Stimulated activated CD4-positive, alpha-beta T cell treated with anti-CD3 and anti-CD28 coated beads, TNF-alpha, amount 100 ng/mL, for 1 hour (primary cell): ENCODE data around the gene BCAS2.

Experiments
- DNase-seq, 3 donors: peaks; one replicate each; pipeline ENCODE4 v3.0.0-alpha.2; 2020; ENCODE audit warnings: low read depth in 3 of 3, low spot score in 1 of 3

The BCAS2 gene

DNA sequence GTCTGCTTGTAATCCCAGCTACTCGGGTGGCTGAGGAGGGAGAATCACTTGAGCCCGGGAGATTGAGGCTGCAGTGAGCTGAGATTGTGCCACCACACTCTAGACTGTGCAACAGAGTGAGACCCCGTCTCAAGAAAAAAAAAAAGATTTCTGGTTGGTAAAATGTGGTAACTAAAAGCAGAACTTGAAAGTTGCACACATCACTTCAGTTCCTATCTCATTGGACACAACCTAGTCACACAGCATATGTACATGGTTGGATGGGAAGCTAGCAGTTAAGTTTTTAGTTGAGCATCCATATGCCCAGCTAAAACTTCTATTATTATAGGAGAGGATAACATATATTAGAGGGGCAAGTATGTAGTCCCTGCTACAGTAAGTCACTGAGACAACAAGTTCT lies 22.1 kb downstream of the BCAS2 start:
- DNase-seq: no peak

DNA sequence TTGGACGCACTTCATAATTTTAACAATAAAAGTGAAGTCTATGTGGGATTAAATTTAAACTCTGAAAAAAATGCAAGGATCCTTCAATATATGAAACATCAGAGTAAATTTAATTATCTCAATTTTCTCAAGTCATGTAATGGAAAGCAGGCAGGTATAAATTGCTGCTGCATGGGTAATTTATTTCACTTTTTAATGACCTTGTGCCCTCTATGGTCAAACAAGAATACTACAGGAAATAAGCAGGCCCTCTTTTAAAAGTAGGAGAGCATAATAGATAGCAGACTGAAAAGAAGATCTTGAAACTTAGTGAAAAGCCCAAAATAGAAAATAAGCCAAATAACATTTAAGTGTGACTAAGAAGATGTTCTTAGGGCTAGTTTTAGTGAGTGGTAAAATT lies 22.9 kb downstream of the BCAS2 start:
- DNase-seq: no peak

DNA sequence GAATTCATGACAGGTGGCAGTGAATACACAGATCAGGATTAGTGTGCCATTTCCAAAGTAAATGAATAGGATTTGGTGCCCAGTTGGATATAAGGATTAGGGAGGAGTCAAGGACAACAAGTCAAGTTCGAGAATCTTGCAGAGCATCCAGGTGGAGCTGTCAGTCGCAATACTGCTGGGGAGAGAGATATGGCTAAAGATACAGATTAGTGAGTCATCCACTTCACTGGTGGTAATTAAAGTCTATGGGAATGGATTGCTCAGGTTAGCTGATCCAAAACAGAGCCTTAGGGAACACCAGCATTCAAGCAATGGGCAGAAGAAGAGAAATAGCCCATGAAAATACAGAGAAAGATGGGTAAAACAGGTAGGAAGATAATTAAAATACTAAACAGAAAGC lies 26.8 kb downstream of the BCAS2 start:
- no peak for DNase-seq

DNA sequence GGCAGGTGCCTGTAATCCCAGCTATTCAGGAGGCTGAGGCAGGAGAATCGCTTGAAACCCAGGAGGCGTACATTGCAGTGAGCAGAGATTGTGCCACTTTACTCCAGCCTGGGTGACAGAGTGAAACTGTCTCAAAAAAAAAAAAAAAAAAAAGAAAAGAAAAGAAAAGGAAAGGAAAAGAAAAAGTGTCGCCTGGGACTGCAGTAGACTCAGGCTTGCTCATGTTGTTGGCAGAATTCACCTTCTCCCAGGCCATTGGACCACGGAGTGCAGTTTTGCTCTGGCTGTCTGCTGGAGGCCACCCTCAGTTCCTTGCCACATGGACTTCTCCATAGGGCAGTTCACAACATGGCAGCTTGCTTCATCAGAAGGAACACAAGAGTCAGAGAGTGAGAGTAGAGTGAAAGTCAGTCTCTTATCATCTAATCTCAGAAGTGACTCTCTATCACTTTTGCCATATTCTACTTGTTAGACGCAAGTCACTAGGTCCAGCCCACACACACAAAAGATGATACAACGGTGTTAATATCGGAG lies 29.2 kb downstream of the BCAS2 start:
- no peak for DNase-seq

DNA sequence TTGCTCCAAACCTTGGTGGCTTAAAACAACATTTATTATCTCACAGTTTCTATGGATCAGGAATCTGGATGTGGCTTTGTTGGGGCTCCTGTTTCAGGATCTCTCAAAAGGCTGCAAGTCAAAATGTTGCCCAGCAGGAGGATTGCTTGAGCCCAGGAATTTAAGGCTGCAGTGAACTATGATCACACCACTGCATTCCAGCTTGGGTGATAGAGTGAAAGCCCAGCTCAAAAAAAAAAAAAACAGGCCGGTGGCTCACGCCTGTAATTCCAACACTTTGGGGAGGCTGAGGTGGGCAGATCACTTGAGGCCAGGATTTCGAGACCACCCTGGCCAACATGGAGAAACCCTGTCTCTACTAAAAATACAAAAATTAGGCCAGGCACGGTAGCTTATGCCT lies 30.0 kb downstream of the BCAS2 start:
- DNase-seq: no peak

DNA sequence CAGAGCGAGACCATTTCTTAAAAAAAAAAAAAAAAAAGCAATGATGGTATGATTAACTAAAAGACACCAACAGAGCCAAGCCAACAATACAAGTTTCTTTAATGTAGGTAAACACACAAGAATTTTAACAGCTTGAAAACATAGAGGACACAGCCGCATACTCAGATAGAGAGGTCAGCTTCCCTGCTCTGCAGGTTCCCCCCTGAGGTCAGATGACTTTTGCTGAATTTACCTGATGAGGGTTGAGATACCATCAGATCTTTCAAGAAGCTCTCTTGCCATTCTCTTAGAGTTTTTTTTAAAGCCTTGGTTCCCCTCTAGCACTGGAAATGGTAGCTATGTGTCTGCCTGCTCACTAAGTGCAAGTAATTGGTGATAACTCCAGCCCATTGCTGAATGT lies 31.1 kb downstream of the BCAS2 start:
- DNase-seq: no peak

DNA sequence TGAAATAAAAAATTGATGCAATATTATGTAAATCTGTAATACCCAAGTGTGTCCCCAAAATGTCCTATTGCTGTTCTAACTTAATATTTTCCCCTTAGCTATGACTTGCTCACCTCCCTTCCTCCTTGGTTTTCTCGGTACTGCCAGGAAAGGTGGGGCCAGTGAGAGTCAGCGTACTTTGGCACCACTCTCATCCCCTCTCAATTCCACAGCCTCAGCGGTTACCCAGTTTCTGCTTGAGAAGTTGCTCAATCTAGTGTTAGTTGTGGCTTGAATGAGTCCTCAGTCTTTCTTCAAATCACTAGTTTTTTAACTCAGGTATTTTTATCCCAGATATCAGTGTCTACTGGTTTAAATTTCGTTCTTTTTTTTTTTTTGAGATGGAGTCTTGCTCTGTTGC lies 32.3 kb downstream of the BCAS2 start:
- DNase-seq: no peak

DNA sequence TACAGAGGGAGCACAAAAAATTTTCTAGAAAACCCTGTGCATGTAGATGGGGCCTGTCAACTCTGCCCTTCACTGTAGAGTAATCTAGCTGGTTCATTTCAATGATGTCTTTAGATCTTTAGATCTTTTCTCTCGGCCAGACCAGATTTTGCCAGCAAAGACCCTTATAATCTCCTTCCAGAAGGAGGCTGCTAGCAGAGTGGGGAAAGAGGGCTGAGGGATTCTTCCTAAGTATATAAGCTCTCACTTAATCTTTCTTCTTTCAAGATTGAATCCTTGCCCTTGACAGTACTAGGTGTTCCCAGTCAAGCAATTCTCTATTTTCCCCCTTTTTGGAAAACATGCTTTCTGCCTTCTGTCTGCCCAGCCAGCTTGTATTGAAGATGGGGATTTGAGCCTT lies 34.3 kb downstream of the BCAS2 start:
- no peak for DNase-seq

DNA sequence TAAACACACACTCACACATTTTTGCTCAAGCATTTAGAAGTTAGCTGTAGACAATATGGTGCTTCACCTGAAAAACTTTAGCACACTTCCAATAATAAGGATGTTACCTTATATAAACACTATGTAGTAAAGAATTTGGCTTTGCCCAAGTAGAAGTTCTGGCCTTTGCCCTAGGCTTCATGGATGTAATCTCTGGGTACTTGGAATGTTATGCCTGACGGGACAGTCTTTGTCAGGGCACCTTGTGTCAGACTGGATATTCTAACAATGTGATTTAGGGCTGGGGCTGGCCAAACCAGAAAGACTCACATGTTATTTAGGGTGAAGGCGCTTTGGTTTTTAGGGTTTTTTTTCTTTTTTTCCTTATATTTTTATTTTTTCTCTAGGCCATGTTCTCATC lies 35.6 kb downstream of the BCAS2 start:
- no peak for DNase-seq

DNA sequence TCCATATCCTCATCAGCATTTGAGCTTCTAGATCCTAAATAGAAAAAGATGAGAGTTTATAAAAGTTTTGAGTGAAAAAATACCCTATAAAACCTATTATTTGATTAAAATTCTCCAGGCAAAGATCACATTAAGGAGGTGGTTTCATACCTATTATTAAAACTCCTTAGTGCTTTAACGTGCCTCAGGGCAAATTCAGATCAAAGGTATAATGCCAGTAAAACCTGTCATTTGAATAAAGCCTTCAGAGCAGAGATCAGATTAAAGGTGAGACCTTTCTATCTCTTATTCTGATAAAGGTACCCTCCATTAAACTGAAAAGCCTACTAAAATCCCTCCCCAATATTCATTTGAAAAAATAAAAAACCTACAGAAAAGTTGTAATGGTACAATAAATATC lies 36.1 kb downstream of the BCAS2 start:
- DNase-seq: no peak

DNA sequence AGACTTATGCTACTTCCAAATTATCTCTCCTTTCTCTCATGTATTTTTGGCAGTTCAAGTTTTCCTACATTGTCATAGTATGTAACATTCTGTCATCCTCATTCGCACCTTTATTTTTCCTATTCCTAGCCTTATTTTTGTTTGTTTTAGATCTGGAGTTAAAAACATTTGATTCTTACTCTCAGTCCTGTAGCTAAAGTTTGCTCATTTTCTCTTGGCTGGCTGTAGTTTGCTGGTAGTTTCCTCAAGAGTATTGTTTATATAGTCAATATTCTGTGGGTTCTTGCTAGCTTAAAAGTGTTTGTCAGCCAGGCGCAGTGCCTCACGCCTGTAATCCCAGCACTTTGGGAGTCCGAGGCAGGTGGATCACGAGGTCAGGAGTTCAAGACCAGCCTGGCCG lies 40.6 kb downstream of the BCAS2 start:
- DNase-seq: no peak

DNA sequence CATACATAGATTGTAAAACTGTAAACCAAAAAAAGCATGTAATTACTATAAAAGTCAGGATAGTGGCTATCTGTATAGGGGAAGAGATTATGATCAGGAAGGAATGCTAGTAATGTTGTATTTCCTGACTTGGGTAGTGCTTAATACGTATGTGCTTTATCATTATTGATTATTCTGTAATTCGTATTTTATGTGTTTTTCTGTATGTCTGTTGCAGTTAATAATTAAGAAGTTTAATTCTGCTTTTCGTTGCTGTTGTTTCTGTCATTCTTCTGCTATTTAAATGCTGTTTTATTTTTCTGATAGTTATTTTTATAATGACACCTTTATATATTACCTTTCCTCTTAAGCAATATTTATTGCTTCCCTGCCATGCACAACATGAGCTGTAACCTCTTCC lies 41.1 kb downstream of the BCAS2 start:
- no peak for DNase-seq

DNA sequence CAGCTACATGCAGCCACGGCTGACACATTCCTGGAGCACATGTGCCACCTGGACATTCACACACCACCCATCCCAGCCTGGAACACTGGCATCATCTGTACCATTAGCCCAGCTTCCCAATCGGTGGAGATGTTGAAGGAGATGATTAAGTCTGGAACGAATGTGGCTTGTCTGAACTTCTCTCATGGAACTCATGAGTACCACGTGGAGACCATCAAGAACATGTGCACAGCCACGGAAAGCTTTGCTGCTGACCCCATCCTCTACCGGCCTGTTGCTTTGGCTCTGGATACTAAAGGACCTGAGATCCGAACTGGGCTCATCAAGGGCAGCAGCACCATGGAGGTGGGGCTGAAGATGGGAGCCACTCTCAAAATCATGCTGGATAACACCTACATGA lies 45.4 kb downstream of the BCAS2 start:
- DNase-seq: no peak

DNA sequence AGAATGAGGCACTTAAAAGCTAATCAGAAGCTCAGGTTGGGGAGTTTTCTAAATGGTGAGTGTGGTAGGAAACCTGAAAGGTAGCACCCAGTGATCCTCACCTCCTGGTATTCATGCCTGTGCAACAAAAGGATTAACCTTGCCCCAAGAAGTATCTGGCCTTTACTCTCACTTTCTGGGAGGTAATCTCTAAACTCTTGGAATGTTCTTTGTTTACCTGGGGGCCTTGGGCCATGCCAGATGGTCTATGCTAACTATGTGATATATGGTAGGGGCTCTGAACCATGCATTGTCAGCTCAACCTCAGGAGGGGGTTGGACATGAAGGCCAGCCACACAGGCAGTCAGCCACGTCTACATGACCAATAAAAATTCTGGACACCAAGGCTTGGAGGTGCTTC lies 46.0 kb downstream of the BCAS2 start:
- no peak for DNase-seq

DNA sequence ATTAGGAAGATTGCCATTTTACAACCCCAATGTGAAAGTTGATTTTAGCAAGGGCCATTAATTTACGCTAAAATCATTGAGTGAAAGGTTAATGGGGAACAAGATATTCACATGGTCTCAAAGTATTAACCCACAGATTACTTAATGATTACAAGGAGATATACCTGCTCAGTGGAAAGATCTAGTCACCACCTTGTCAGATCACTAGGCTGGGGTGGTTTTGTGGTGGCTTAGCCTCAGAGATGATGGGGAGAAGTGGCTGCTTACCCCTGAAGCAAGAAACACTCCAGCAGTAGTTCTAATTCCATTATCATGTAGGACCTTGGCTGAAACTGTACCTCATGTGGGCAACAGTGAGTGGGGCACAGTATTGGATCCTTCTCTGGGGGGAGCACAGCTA lies 50.3 kb downstream of the BCAS2 start:
- DNase-seq: no peak

DNA sequence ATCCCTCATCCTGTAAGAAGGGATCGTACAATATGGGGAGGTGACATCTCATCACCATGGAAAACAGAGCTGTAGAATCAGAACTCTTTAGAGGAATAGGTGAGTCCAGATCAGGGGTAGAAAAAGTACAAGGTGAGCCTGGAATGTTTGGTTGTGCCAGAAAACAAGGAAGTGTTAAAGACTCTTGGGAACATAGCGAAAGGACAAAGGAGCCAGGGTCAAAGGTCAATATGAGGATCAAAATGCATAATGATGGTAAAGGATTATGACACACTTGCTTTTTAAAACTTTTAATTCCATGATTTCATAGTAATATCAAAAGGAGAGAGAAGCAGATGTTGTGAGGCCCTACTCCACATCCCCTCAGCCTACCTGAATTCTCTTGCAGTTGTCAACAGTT lies 51.2 kb downstream of the BCAS2 start:
- DNase-seq: no peak

DNA sequence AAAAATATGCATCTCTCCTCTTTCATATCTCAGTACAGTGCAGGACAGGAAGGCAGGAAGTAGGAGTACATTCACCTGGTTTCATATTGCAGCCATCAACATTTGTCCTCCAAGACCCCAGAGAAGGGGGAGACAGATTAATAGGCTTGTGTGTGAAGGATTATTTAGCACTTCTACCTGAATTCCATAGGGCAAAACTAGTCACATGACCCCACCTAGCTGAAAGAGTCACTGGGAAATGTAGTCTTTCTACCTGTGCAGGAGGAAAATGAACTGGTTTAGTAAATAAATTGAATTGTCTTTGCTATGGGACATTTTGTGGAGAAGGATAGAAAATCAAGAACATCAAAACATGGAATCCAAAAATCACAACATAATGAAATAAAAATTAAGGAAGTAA lies 56.5 kb downstream of the BCAS2 start:
- no peak for DNase-seq

DNA sequence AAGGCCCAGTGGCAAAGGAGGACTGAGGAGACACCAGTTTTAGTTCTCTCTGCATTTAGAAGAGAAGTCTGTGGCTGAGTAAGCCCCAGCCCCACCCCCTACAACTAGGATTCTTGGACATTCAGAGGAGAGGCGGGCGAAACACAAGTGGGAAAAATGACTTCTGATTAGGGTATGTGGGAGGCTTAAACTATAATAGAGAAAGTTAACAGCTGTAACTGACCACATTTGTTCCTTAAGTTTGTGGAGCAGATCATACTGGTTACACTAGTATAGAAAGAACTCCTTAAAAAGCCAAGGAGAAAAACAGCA lies 59.2 kb downstream of the BCAS2 start:
- no peak for DNase-seq

DNA sequence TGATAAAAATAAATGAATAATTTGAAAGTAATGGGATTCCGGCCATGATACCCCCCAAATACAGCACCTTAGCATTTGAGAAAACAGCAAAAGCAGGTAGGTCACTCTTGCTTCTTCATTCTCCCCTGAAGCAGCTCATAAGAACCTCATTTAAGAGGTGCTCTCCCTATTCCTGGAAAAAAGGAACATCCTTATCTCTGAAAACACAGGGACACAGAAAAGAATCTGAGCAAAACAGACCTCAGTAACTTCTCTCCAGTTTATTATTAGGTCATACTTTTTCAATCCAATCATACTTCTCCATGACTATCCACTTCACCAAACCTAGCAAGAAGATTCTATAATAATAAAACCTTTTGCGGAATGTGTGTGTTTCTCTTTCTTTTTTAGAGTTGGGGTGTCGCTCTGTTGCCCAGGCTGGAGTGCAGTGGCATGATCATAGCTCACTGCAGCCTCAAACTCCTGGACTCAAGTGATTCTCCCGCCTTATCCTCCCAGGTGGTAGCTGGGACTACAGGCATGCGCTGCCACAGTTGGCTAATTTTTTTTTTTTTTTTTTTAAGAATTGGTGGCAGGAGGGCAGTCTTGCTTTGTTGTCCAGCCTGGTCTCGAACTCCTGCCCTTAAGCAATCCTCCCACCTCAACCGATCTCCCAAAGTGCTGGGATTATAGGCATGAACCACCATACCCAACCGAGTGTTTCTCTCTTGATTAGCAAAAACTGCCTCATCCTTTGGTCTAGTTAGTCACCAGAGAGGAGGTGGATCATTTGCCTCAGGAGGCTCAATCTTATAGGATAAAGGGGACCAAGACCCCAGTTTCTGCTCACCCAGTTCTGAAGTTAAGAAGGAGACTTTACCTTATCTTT lies 59.8 kb downstream of the BCAS2 start:
- no peak for DNase-seq
